SK-N-MC (cell line): ENCODE results near the gene CUX1.
"Not testable (repeated sequence)": the region's sequence is repeated elsewhere in the genome, so short reads cannot be mapped to it uniquely, and the experiment has no call there.

Source experiments
- DNase-seq: peaks from one replicate; pipeline ENCODE4 v3.0.0-alpha.2; 2011; ENCODE audit warnings: low read depth, low spot score
- H3K27ac ChIP-seq: fragments of 200-600 bp; sonication (generic); 2 replicates; pipeline ENCODE4 v1.5.1; 2016; ENCODE audit warnings: mixed run types
- H3K36me3 ChIP-seq: fragments of 200-600 bp; sonication (generic); 2 replicates; pipeline ENCODE4 v1.6.1; 2017; ENCODE audit warnings: antibody characterized with exemption, low read length, mixed read lengths; ENCODE audit not compliant: insufficient read depth
- H3K4me3 ChIP-seq: fragments of 200-600 bp; sonication (generic); 2 replicates; pipeline ENCODE4 v1.5.1; 2016
- H3K9ac ChIP-seq: fragments of 200-600 bp; sonication (generic); 2 replicates; pipeline ENCODE4 v1.8.0; 2017; ENCODE audit warnings: mixed run types, mixed read lengths; ENCODE audit not compliant: insufficient read length
- H3K9me3 ChIP-seq: fragments of 200-600 bp; sonication (generic); 2 replicates; pipeline ENCODE4 v1.6.1; 2017; ENCODE audit warnings: low read depth, mild to moderate bottlenecking, antibody characterized with exemption, low read length, moderate library complexity, mixed read lengths
- EZH2 ChIP-seq: fragments of 200-600 bp; sonication (generic); IDR thresholded peaks from one replicate; pipeline ENCODE4 v1.6.1; 2017; ENCODE audit warnings: antibody characterized with exemption
- FOXP2 ChIP-seq: optimal IDR thresholded peaks from 2 replicates; pipeline ENCODE3; 2011; ENCODE audit warnings: mild to moderate bottlenecking, moderate library complexity; ENCODE audit not compliant: insufficient read depth; ENCODE audit errors: extremely low read length, control extremely low read depth
- POLR2AphosphoS5 ChIP-seq: IDR thresholded peaks from 2 replicates; pipeline ENCODE4 v1.6.1; 2012; ENCODE audit warnings: mild to moderate bottlenecking, low read depth, low read length, borderline replicate concordance

CUX1 gene

DNA sequence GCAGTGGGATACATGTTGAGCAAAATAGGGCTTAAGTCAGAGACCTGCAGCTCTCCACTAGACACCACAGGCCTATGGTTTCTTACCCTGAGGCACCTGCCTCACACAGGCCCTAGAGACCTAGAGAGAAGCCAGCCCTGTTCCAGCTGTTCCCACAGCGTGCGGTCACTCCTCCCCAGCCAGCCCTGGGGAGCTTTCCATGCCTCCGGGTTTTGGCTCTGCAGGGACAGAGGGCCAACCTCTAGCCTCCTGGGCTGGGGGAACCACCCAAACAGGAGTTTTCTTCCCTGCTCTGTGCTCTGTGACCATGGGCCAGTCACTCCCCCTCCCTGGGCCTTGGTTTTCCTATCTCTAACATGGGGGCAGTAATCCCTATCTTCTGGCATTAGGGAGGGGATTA is 502.2 kb downstream of the CUX1 start:
- Histone ChIP-seq H3K9ac (no peak overlapping the region), H3K9me3 (no peaks in the 10 kb centered on the region), H3K36me3 (no peaks in the 10 kb centered on the region; the same call in 1 of the 2 replicates), H3K4me3 (no peak overlapping the region), H3K27ac (no peak overlapping the region)
- TF ChIP-seq POLR2AphosphoS5 (no peak), FOXP2 (no peak), EZH2 (no peak)
- no peak for DNase-seq

DNA sequence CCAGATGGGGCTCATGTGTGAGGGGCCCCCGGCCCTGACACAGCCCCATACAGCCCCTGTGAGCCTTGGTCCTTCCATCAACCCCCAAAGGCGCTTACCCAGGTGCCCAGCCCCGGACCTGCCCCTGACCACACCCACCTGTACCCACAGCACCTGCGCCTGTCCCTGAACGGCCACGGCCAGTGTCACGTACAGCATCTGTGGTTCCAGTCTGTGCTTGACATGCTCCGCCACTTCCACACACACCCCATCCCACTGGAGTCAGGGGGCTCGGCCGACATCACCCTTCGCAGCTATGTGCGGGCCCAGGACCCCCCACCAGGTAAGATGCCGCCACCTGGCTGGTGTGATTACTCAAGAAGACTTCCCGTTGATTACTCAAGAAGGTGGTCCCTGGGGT is 502.8 kb downstream of the CUX1 start:
- H3K9me3 ChIP-seq = no peaks in the 10 kb centered on the region
- DNase-seq = no peak
- no peak for TF ChIP-seq FOXP2
- no peak for TF ChIP-seq EZH2
- no peak for TF ChIP-seq POLR2AphosphoS5
- H3K9ac ChIP-seq = no peak overlapping the region
- no peaks in the 10 kb centered on the region; the same call in 1 of the 2 replicates for H3K36me3 ChIP-seq
- no peak overlapping the region for H3K27ac ChIP-seq
- H3K4me3 ChIP-seq = no peak overlapping the region

DNA sequence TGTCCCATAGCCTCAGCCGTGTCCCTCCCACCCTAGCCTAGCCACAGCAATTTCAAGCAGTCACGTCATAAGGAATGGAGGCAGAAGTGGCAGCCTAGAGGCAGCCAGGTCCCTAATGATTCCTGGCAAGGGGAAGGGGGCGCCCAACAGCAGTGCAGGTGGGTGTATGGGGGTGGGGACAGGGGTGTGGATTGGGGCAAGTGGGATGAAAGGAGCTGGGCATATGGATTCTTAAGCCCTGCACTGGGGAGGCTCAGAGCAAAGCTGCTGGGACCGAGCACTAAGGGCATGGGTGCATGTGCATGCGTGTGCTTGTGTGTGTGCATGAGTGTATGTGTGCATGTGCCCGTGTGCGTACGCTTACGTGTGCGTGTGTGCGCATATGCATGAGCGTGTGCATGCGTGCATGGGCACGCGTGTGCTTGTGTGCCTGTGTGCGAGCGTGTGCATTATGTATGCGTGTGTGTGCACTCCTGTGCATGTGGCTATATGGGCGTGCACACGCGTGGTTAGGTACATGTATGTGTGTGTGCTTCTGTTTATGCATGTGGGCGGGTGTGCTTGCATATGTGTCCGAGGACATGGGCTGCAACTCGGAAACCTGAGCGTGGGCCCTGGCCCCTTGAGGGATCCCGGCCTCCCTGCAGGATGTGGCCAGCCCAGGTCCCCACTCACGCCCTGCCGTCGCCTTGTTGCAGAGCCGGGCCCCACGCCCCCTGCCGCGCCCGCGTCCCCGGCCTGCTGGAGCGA is 503.4 kb downstream of the CUX1 start:
- Histone ChIP-seq H3K36me3 (no peaks in the 10 kb centered on the region; the same call in 1 of the 2 replicates), H3K9ac (no peak overlapping the region), H3K27ac (no peak overlapping the region), H3K9me3 (no peaks in the 10 kb centered on the region), H3K4me3 (no peak overlapping the region)
- TF ChIP-seq FOXP2 (no peak), POLR2AphosphoS5 (no peak), EZH2 (no peak)
- DNase-seq = no peak

- H3K9ac ChIP-seq = no peak overlapping the region
Measured at GRCh38 chr7:102321351-102322201, 504.1 kb downstream of the CUX1 start.

DNA sequence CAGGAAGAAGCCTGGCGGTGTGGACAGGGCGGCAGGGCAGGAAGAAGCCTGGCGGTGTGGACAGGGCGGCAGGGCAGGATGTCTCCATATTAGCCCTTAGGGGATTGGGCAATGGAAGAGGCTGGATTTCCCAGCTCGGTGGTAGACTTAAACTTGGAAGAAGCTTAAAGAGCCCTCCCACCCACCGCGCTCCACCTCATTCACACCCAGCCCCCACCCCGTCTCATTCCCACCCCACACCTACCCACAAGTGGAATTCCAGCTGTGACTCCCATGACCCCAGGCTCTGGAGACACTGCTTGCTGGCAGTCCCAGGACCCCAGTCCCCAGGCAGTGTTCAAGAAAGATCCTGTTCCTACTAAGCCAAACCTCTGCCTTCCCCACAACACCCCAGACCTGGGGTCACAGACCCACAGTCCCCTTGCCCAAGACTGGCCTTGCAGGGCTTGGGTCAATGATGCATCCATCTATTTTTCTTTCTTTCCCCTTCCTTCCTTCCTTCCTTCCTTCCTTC is 504.8 kb downstream of the CUX1 start:
- Histone ChIP-seq H3K9me3 (no peaks in the 10 kb centered on the region), H3K27ac (no peak overlapping the region), H3K9ac (no peak overlapping the region), H3K4me3 (no peak overlapping the region), H3K36me3 (no peaks in the 10 kb centered on the region; the same call in 1 of the 2 replicates)
- no peak for DNase-seq
- TF ChIP-seq FOXP2 = no peak
- TF ChIP-seq POLR2AphosphoS5 = no peak
- no peak for TF ChIP-seq EZH2

More at GRCh38 chr7:102321351-102322201, 504.1 kb downstream of the CUX1 start:
- DNase-seq = no peak
- no peak overlapping the region for H3K4me3 ChIP-seq
- TF ChIP-seq EZH2 (no peak), POLR2AphosphoS5 (no peak), FOXP2 (no peak)
- H3K27ac ChIP-seq = no peak overlapping the region
- no peaks in the 10 kb centered on the region; the same call in 1 of the 2 replicates for H3K36me3 ChIP-seq
- H3K9me3 ChIP-seq = no peaks in the 10 kb centered on the region

- Histone ChIP-seq H3K9me3 (no peaks in the 10 kb centered on the region), H3K27ac (no peak overlapping the region), H3K36me3 (no peaks in the 10 kb centered on the region), H3K9ac (no peak overlapping the region), H3K4me3 (no peak overlapping the region)
- no peak for DNase-seq
- no peak for TF ChIP-seq POLR2AphosphoS5
- TF ChIP-seq EZH2 = no peak
- no peak for TF ChIP-seq FOXP2
Measured at GRCh38 chr7:102323914-102324195, 506.4 kb downstream of the CUX1 start.

- H3K4me3 ChIP-seq, H3K9me3 ChIP-seq, DNase-seq, H3K27ac ChIP-seq, H3K36me3 ChIP-seq, H3K9ac ChIP-seq: not testable (repeated sequence)
Measured at GRCh38 chr7:102325106-102325505, 507.7 kb downstream of the CUX1 start.

DNA sequence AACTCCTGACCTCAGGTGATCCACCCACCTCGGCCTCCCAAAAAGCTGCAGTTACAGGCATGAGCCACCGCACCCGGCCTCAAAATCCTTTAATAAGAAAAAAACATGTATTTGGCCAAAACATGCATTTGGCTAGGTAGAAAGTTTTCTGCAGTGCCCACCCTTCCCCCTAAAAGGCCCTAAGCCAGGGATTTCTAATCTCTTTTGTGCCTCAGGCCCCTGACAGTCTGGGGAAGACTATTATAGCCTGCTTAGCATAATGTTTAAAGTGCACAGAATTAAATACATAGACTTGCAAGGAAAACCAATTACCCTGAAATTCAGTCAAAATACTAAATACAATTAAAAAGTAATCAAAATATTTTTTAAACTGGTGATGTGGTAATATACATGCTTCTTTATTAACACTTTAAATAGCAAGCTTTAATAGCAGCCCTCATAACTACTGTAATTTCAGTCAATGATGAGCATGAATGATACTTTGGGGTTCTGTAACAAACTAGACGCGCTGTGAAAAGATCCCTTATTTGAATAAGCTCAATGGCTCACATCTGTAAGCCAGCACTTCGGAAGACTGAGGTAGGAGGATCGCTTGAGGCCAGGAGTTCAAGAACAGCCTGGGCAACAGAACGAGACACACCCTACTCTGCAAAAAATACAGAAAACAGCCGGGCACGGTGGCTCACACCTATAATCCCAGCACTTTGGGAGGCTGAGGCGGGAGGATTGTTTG is 508.9 kb downstream of the CUX1 start:
- TF ChIP-seq EZH2 = no peak
- no peak for TF ChIP-seq POLR2AphosphoS5
- TF ChIP-seq FOXP2 = no peak
- H3K9me3 ChIP-seq = no peaks in the 10 kb centered on the region
- no peaks in the 10 kb centered on the region for H3K36me3 ChIP-seq
- no peak overlapping the region for H3K4me3 ChIP-seq
- DNase-seq = peak; percentile 18
- no peak overlapping the region for H3K9ac ChIP-seq
- no peak overlapping the region for H3K27ac ChIP-seq

DNA sequence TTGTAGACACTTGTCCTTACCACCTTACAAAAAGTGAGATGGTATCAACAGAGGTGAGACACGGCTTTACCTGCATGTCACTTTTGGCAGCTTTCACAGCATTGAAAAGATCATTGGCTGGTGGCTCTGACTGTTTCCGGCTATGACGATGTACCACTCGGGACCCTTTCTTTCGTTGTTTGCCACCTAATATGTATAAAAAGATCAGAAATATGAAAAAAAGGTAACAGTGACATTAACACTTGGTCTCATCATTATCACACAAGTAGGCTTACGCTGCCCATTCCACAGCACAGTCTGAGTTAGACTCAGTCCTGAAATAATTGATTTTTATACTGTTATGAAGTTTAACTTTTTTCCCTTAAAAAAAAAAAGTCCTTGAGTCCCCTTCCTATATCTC is 509.8 kb downstream of the CUX1 start:
- not testable (repeated sequence) for H3K4me3 ChIP-seq, H3K9me3 ChIP-seq, H3K9ac ChIP-seq, H3K27ac ChIP-seq, DNase-seq, H3K36me3 ChIP-seq

DNA sequence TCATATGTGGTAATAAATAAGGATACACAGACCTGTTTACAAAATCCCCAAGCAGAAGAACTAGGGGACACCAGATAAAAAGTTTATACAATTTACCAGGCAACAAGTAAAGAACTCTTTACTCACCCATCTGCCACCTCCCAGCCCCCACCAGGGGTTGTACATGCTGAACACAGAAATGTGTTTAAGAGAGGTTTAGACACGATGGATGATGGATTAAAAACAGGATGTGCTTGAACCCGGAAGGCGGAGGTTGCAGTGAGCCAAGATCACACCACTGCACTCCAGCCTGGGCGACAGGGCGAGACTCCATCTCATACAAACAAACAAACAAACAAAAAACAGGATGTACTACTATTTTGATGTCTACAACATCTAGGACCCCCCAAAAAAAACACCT is 511.4 kb downstream of the CUX1 start:
- not testable (repeated sequence) for H3K9me3 ChIP-seq, H3K27ac ChIP-seq, H3K9ac ChIP-seq, DNase-seq, H3K4me3 ChIP-seq, H3K36me3 ChIP-seq

DNA sequence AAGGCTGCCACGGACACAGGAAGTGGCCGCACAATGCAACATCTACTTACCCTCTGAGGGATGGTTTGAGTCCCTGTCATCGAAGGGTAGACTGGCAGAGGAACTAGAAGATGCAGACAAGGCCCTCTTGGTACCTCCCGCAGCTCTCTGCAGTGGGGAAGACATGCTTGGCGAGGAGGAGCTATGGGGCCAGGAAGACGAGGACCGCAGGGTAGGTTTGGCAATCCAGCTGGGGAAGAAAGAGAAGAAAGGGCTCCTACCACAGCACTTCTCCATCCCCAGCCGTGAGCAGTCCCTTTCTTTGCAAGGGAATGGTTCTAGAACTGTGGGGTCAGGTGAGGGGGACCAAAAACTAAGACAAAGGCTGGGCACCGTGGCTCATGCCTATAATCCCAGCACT is 511.9 kb downstream of the CUX1 start:
- not testable (repeated sequence) for H3K9ac ChIP-seq, DNase-seq, H3K36me3 ChIP-seq, H3K9me3 ChIP-seq, H3K27ac ChIP-seq, H3K4me3 ChIP-seq
